Heart left ventricle (tissue), 16 donors: Measurements from ENCODE around the gene UNKL. TPM values are rescaled to one million over a fixed set of nuclear protein-coding genes. Genes with fewer than 3 reads are reported as not detected.

Experiments
- ATAC-seq, 4 donors: fragments of 200-7000 bp; cut with Tn5 transposase; one replicate each; pipeline ENCODE4 v1.9.1; 2020 to 2022; ENCODE audit warnings: moderate library complexity in 4 of 4, mild to moderate bottlenecking in 3 of 4, moderate number of reproducible peaks in 1 of 4
- DNase-seq, 5 donors: peaks; one replicate each; pipeline ENCODE4 v3.0.0-alpha.2; 2020
- H3K27ac ChIP-seq, 12 donors: fragments of 200-600 bp; sonication (generic) in 4 of 12; one replicate each; pipeline versions ENCODE4 v1.5.0 to v1.8.0; 2016 to 2022; ENCODE audit warnings: mild to moderate bottlenecking in 2 of 12
- H3K27me3 ChIP-seq, 9 donors: fragments of 200-600 bp; sonication (generic) in 2 of 9; one replicate each; pipeline versions ENCODE4 v1.5.1 to v1.8.0; 2016 to 2022; ENCODE audit warnings: mild to moderate bottlenecking in 3 of 9
- H3K36me3 ChIP-seq, 9 donors: fragments of 200-600 bp; sonication (generic) in 2 of 9; one replicate each; pipeline versions ENCODE4 v1.5.0 to v1.8.0; 2018 to 2022; ENCODE audit warnings: mild to moderate bottlenecking in 2 of 9
- H3K4me1 ChIP-seq, 12 donors: fragments of 200-600 bp; sonication (generic) in 4 of 12; one replicate each; pipeline versions ENCODE4 v1.5.0 to v1.8.0; 2016 to 2022; ENCODE audit warnings: mild to moderate bottlenecking in 3 of 12
- H3K4me3 ChIP-seq, 12 donors: fragments of 200-600 bp; sonication (generic) in 4 of 12; one replicate each; pipeline versions ENCODE4 v1.5.0 to v1.8.0; 2017 to 2022; ENCODE audit warnings: mild to moderate bottlenecking in 9 of 12, moderate library complexity in 4 of 12
- H3K9me3 ChIP-seq, 12 donors: fragments of 200-600 bp; sonication (generic) in 4 of 12; one replicate each; pipeline versions ENCODE4 v1.5.0 to v1.8.0; 2016 to 2022; ENCODE audit warnings: mild to moderate bottlenecking in 1 of 12
- CTCF ChIP-seq, 12 donors: fragments of 200-600 bp; sonication (generic) in 4 of 12; IDR thresholded peaks; one replicate each; pipeline versions ENCODE4 v1.5.0 to v1.8.0; 2018 to 2022; ENCODE audit warnings: antibody characterized with exemption in 12 of 12, mild to moderate bottlenecking in 5 of 12
- POLR2A ChIP-seq, 2 donors: fragments of 450-650 bp; IDR thresholded peaks; one replicate each; pipeline ENCODE4 v1.6.1; 2017; ENCODE audit warnings: antibody characterized with exemption in 2 of 2, mild to moderate bottlenecking in 2 of 2, moderate library complexity in 2 of 2
- WGBS, 4 donors: extraction: QIAGEN DNeasy Blood & Tissue Kit in 2 of 4; methylation state at CpG; one replicate each; pipeline versions ENCODE4 v1.1.5 to v1.1.7; 2013 to 2018; 5-methylcytosine and 5-hydroxymethylcytosine counted together
- intact Hi-C, 10 donors: fragments of 100-400 bp; cut with DNase I; formaldehyde crosslinking; loops; one replicate each; pipeline versions ENCODE4 v1.11.1 to v1.14.2; 2022
- polyA plus RNA-seq, 2 donors: library from polyadenylated mRNA; stranded (reverse); fragments of 200-250 nt; gene quantifications; one replicate each; pipeline ENCODE4 v1.2.3, GENCODE V29; 2013
- total RNA-seq, 9 donors: library from RNA; depleted of rRNA in 2 of 9; stranded (reverse); fragments of >200 nt in 2 of 9; fragmentation: NEBNext Ultra II Directional in 3 of 9; extraction: Animal tissue kit (Norgen Biotek cat#: 25700) in 3 of 9; gene quantifications; one replicate each; pipeline versions ENCODE4 v1.1.0 to v1.2.4, GENCODE V29; 2016 to 2023
- donor health status: ischemic (EF 13 %, LVEDD 7.1; RV severe dilation, severe dysfunction).
- donor health status: healthy with polysubstance abuse.
- donor health status: DM: no; HTN: yes; CAD: no.
- donor health status: DM: no; HTN: no; CAD: no.
- donor health status: ischemic (EF 25% LVEDD 6.9; RV normal size, moderate dysfunction).
- donor health status: ischemic (EF 25% LVEDD 5.7; RV mildly dilated, moderate dysfunction).
- donor health status: healthy.
- donor health status: DM: yes; HTN: yes; CAD: no.
- donor health status: ischemic (EF 35%, LVEDD 5.7; RV mildly dilated, moderate dysfunction).
- donor health status: nonischemic (EF 11% LVEDD 7.7; RV severe dilation, severe dysfunction).
- donor health status: DM: yes; HTN: yes; CAD: no.
- donor health status: PGD.
- donor health status: ischemic (EF 29% LVEDD 5.4; RV normal size, mild dysfunction).
- donor health status: nonischemic (EF 23%, LVEDD 6.1; RV moderate dilation, normal function).

UNKL gene
- total and polyA plus RNA-seq, 11 donors: 4.3 to 18.3 (median 9.2) TPM

DNA sequence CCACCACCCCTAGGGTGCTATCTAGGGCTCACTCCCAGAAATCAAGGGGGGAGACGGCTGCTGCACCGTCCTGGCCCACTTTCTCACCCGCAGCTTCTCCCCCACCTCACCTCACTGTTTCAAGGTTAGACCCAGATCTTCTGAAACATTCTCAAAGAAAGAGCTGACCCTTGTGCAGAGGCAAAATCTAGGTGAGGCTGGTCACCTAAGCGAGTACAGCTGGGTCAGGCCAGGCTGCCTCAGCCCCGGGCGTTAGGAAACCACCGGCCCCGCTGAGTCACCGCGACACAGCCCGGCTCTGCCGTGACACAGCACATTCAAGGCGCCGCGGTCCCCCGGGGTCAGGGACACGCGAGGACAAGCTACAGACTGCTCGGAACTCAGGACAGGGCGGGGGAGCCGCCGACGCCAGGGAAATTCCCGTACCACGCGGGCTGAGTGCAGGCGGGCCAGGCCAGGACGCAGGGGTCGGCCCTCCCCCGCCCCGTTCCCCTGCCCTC is 35.6 kb downstream of the UNKL start:
- ATAC-seq (peak; percentile 72 to 93 (median 90)), DNase-seq (peak; percentile 83 to 93 (median 90))
- peaks cover 0 to 54% (median 22%) of the 10 kb centered on the region in 9 donors for H3K36me3 ChIP-seq
- H3K27me3 ChIP-seq: no peaks in the 10 kb centered on the region
- 7 to 8% (median 7%) methylated on average over 27 to 31 of the region's 31 CpGs for whole genome bisulfite sequencing, 4 donors
- H3K4me3 ChIP-seq: peak overlapping the region; percentile 26 to 74 (median 58)
- H3K27ac ChIP-seq: peak overlapping the region; percentile 47 to 90 (median 84)
- intact Hi-C loops: no loop called here
- no peak for TF ChIP-seq POLR2A (IDR thresholded peaks at IDR 0.05)
- TF ChIP-seq CTCF (IDR thresholded peaks at IDR 0.05): no peak
- peaks cover 3 to 27% (median 14%) of the 10 kb centered on the region in 12 donors for H3K4me1 ChIP-seq
- H3K9me3 ChIP-seq: no peaks in the 10 kb centered on the region

- Histone ChIP-seq H3K9me3 (no peaks in the 10 kb centered on the region), H3K4me1 (peaks cover 3 to 27% (median 14%) of the 10 kb centered on the region in 12 donors), H3K27me3 (no peaks in the 10 kb centered on the region), H3K27ac (peak overlapping the region in 9 of 12 donors; percentile 75 to 90 (median 87)), H3K4me3 (peak overlapping the region in 9 of 12 donors; percentile 51 to 74 (median 61)), H3K36me3 (peaks cover 0 to 48% (median 18%) of the 10 kb centered on the region in 9 donors)
- intact Hi-C loops: no loop called here
- no peak for TF ChIP-seq POLR2A (IDR thresholded peaks at IDR 0.05)
- no peak for TF ChIP-seq CTCF (IDR thresholded peaks at IDR 0.05)
- ATAC-seq (peak in 2 of 4 donors; percentile 1 to 7), DNase-seq (no peak)
- 90 to 95% (median 95%) methylated on average over 19 to 25 of the region's 25 CpGs for WGBS, 4 donors
Measured at GRCh38 chr16:1378087-1378803, 36.3 kb downstream of the UNKL start.

DNA sequence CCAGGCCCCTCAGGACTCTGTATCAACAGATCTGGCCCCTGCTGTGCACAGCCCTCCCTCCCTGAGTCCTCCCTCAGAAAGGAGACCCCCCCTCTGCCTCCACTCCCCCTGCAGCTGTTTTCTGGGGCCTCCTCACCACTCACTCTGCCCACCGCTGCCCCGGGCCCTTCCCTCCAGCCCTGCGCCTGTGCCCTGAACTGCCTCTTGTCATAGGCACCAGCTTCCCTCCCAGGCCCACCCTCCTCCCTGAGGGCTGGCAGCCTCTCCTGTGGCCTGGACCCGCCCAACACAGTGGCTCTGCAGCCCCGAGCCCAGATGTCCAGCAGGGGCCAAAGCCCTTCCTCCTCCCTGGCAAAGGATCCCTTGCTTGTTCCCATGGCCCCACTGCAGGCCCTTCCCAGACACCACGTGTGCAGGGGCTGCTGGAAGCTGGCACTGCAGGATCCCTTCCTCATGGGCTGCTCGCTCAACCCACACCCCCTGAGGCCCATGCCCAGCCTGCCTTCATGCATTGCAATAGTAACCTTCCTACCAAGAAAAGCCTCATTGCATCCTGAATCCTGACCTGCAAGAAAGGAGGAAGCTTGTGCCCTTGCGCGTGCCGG is 37.0 kb downstream of the UNKL start:
- peaks cover 3 to 27% (median 14%) of the 10 kb centered on the region in 12 donors for H3K4me1 ChIP-seq
- no peak for ATAC-seq
- no peak overlapping the region for H3K27ac ChIP-seq
- no peak for TF ChIP-seq CTCF (IDR thresholded peaks at IDR 0.05)
- TF ChIP-seq POLR2A (IDR thresholded peaks at IDR 0.05): no peak
- no peaks in the 10 kb centered on the region for H3K27me3 ChIP-seq
- no peak for DNase-seq
- 87 to 95% (median 92%) methylated on average over 10 of the region's 10 CpGs for WGBS, 4 donors
- peaks cover 0 to 43% (median 17%) of the 10 kb centered on the region in 9 donors for H3K36me3 ChIP-seq
- intact Hi-C loops: no loop called here
- no peak overlapping the region for H3K4me3 ChIP-seq
- H3K9me3 ChIP-seq: no peaks in the 10 kb centered on the region

DNA sequence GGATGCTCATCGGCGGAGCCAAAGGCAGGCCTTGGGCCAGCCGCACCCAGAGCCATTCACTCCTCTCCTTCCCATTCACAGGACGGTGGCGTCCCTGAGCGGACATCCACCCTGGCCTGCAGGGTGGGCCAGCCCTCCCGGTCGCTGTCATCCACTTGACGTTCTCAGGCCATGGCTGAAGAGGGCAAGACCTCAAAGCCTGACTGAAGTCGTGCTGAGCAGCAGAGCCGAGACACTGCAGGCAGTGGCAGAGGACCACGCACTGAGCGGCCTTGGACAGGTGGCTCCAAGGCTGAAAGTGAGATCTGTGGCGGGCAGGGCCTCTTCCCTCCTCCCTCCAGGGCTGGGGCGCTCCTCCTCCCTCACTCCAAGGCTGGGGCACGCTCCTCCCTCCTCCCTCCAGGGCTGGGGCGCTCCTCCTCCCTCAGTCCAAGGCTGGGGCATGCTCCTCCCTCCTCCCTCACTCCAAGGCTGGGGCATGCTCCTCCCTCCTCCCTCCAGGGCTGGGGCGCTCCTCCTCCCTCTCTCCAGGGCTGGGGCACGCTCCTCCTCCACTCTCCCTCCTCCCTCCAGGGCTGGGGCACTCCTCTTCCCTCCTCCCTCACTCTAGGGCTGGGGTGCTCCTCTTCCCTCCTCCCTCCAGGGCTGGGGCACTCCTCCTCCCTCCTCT is 38.6 kb downstream of the UNKL start:
- no peak for TF ChIP-seq CTCF (IDR thresholded peaks at IDR 0.05)
- intact Hi-C loops: no loop called here
- ATAC-seq (no peak), DNase-seq (peak in 1 of 5 donors; percentile 16)
- Histone ChIP-seq H3K27me3 (no peaks in the 10 kb centered on the region), H3K4me3 (no peak overlapping the region), H3K4me1 (peaks cover 3 to 27% (median 14%) of the 10 kb centered on the region in 12 donors), H3K27ac (no peak overlapping the region), H3K9me3 (no peaks in the 10 kb centered on the region), H3K36me3 (peaks cover 0 to 33% (median 12%) of the 10 kb centered on the region in 9 donors)
- WGBS, 4 donors: 88 to 94% (median 90%) methylated on average over 12 to 19 of the region's 19 CpGs
